SK-N-SH treated with all-trans-retinoic acid at 6 μM for 48 hours (cell line): ENCODE measurements around the gene KLHL17.

Experiments
- ARNTL ChIP-seq: fragments of 450-650 bp; formaldehyde crosslinking; IDR thresholded peaks from 2 replicates; pipeline ENCODE4 v1.5.0; 2020; ENCODE audit warnings: low read depth, mild to moderate bottlenecking, moderate library complexity, borderline replicate concordance
- BACH2 ChIP-seq: fragments of 250-450 bp; sonication (Bioruptor Pico); IDR thresholded peaks from 2 replicates; pipeline ENCODE4 v1.9.0; 2021; ENCODE audit warnings: mild to moderate bottlenecking, borderline replicate concordance
- CREB5 ChIP-seq: fragments of 250-450 bp; sonication (Bioruptor Pico); IDR thresholded peaks from 2 replicates; pipeline ENCODE4 v1.5.1; 2020; ENCODE audit warnings: low read depth, mild to moderate bottlenecking, moderate library complexity
- CSRNP3 ChIP-seq: fragments of 250-450 bp; sonication (Bioruptor Pico); IDR thresholded peaks from 2 replicates; pipeline ENCODE4 v1.5.1; 2021; ENCODE audit warnings: mild to moderate bottlenecking, moderate library complexity
- OSR1 ChIP-seq: fragments of 250-450 bp; sonication (Bioruptor Pico); IDR thresholded peaks from 2 replicates; pipeline ENCODE4 v1.8.0; 2022; ENCODE audit warnings: moderate library complexity, mild to moderate bottlenecking, inconsistent platforms
- PATZ1 ChIP-seq: fragments of 250-450 bp; sonication (Bioruptor Pico); IDR thresholded peaks from 2 replicates; pipeline ENCODE4 v1.8.0; 2020; ENCODE audit warnings: mild to moderate bottlenecking, moderate library complexity, borderline replicate concordance
- RARB ChIP-seq: fragments of 250-450 bp; sonication (Bioruptor Pico); IDR thresholded peaks from 2 replicates; pipeline ENCODE4 v1.8.0; 2021; ENCODE audit warnings: mild to moderate bottlenecking, moderate library complexity
- TCF4 ChIP-seq: fragments of 250-450 bp; sonication (Bioruptor Pico); IDR thresholded peaks from 2 replicates; pipeline ENCODE4 v1.8.0; 2021; ENCODE audit warnings: mild to moderate bottlenecking, moderate library complexity, borderline replicate concordance
- TSHZ2 ChIP-seq: fragments of 250-450 bp; sonication (Bioruptor Pico); IDR thresholded peaks from 2 replicates; pipeline ENCODE4 v1.5.0; 2020; ENCODE audit warnings: mild to moderate bottlenecking, moderate library complexity
- ZC3H10 ChIP-seq: fragments of 250-450 bp; sonication (Bioruptor Pico); IDR thresholded peaks from 2 replicates; pipeline ENCODE4 v1.5.1; 2021; ENCODE audit warnings: mild to moderate bottlenecking, moderate library complexity
- ZFP3 ChIP-seq: fragments of 250-450 bp; sonication (Bioruptor Pico); IDR thresholded peaks from 2 replicates; pipeline ENCODE4 v1.5.0; 2020; ENCODE audit warnings: mild to moderate bottlenecking, moderate library complexity

GRCh38 chr1:1004420-1004779, 44.0 kb downstream of the KLHL17 start:
- TF ChIP-seq TSHZ2 (CRISPR knock-in tag) = no peak
- no peak for TF ChIP-seq ZFP3 (CRISPR knock-in tag)
- TF ChIP-seq PATZ1 (CRISPR knock-in tag) = no peak
- TF ChIP-seq BACH2 (CRISPR knock-in tag) = no peak
- no peak for TF ChIP-seq CREB5 (CRISPR knock-in tag)
- no peak for TF ChIP-seq TCF4 (CRISPR knock-in tag)
- no peak for TF ChIP-seq ARNTL (CRISPR knock-in tag)
- no peak for TF ChIP-seq ZC3H10
- TF ChIP-seq RARB (CRISPR knock-in tag) = no peak
- TF ChIP-seq OSR1 (CRISPR knock-in tag) = no peak
- TF ChIP-seq CSRNP3 (CRISPR knock-in tag) = no peak
